ENCODE results near the gene ULK1.
A peak's percentile ranks its signal among the peaks of the same experiment; 100 is the strongest.

Gene ULK1

GRCh38 chr12:131941116-131941986 lies 46.9 kb downstream of the ULK1 start:
- peaks cover 32 to 63% of the 10 kb centered on the region in 2 experiments; a peak in 2 of 3 replicates for H3K36me3 ChIP-seq (ENCODE audit: control insufficient read depth in 2 of 2, insufficient read depth in 1 of 2, low read length in 2 of 2)
- ChIA-PET CTCF (no interaction called here), POLR2A (interaction anchor here (1.4 kb wide), 1 partner anchor 12 kb away, joined by 3 read pairs; the partner anchor contains the start of gene PUS1)
- H3K9me3 ChIP-seq (ENCODE audit: control insufficient read depth, insufficient read depth, low read depth, low read length), result no peaks in the 10 kb centered on the region
- no peak overlapping the region for H3K27ac ChIP-seq (ENCODE audit: extremely low read depth, low read depth, low read length)
- no peak overlapping the region for H3K4me3 ChIP-seq (ENCODE audit: low read depth, low read length)
- TF ChIP-seq SCRT1 (tag by site-specific recombination; IDR thresholded peaks at IDR 0.05; ENCODE audit: borderline replicate concordance) (no peak), ZNF747 (tag by site-specific recombination; IDR thresholded peaks at IDR 0.05) (no peak), ZNF623 (tag by site-specific recombination; IDR thresholded peaks at IDR 0.05) (no peak), ZBTB44 (tag by site-specific recombination; IDR thresholded peaks at IDR 0.05) (no peak), ZSCAN30 (tag by site-specific recombination; IDR thresholded peaks at IDR 0.05) (no peak), ZNF521 (tag by site-specific recombination; IDR thresholded peaks at IDR 0.05) (no peak), ZNF133 (tag by site-specific recombination; IDR thresholded peaks at IDR 0.05) (no peak), MYNN (tag by site-specific recombination; IDR thresholded peaks at IDR 0.05; ENCODE audit: borderline replicate concordance) (no peak), KLF16 (tag by site-specific recombination; IDR thresholded peaks at IDR 0.05) (no peak), KLF7 (tag by site-specific recombination; IDR thresholded peaks at IDR 0.05; ENCODE audit: borderline replicate concordance) (no peak)
- TF ChIP-seq, protein P1, sequence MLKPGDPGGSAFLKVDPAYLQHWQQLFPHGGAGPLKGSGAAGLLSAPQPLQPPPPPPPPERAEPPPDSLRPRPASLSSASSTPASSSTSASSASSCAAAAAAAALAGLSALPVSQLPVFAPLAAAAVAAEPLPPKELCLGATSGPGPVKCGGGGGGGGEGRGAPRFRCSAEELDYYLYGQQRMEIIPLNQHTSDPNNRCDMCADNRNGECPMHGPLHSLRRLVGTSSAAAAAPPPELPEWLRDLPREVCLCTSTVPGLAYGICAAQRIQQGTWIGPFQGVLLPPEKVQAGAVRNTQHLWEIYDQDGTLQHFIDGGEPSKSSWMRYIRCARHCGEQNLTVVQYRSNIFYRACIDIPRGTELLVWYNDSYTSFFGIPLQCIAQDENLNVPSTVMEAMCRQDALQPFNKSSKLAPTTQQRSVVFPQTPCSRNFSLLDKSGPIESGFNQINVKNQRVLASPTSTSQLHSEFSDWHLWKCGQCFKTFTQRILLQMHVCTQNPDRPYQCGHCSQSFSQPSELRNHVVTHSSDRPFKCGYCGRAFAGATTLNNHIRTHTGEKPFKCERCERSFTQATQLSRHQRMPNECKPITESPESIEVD (tag by site-specific recombination; IDR thresholded peaks at IDR 0.05), result no peak
- TF ChIP-seq, protein P2, sequence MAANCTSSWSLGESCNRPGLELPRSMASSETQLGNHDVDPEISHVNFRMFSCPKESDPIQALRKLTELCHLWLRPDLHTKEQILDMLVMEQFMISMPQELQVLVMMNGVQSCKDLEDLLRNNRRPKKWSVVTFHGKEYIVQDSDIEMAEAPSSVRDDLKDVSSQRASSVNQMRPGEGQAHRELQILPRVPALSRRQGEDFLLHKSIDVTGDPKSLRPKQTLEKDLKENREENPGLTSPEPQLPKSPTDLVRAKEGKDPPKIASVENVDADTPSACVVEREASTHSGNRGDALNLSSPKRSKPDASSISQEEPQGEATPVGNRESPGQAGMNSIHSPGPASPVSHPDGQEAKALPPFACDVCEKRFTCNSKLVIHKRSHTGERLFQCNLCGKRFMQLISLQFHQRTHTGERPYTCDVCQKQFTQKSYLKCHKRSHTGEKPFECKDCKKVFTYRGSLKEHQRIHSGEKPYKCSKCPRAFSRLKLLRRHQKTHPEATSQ (tag by site-specific recombination; IDR thresholded peaks at IDR 0.05), result no peak
- H3K4me1 ChIP-seq (ENCODE audit: control insufficient read depth, insufficient read depth, low read length), result no peaks in the 10 kb centered on the region

DNA sequence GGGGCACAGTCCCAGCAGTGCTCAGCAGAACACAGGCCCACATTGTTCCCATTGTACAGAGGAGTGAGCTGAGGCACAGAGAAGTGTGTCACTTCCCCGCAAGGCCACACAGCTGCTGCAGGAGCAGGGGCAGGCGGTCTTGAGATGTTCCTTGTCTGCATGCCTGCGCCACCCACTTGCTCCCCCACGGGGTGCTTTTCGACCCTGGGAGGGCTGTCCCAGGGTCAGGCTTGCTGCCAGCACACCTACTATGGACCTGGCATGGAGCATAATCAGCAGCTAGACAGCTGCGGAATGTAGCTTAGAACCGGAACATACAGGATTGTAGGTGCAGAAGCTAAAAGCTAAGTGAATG lies 47.5 kb downstream of the ULK1 start:
- H3K36me3 ChIP-seq (ENCODE audit: control insufficient read depth in 2 of 2, insufficient read depth in 1 of 2, low read length in 2 of 2), result peaks cover 27 to 58% of the 10 kb centered on the region in 2 experiments; a peak in 2 of 3 replicates
- TF ChIP-seq TRIM28 (IDR thresholded peaks at IDR 0.05; ENCODE audit: borderline replicate concordance, low read length), result no peak
- peak; percentile 66 for TF ChIP-seq GLIS1 (tag by site-specific recombination; IDR thresholded peaks at IDR 0.05)
- no peak for TF ChIP-seq ZNF514 (tag by site-specific recombination; IDR thresholded peaks at IDR 0.05)
- POLR2A ChIA-PET, result no interaction called here

DNA sequence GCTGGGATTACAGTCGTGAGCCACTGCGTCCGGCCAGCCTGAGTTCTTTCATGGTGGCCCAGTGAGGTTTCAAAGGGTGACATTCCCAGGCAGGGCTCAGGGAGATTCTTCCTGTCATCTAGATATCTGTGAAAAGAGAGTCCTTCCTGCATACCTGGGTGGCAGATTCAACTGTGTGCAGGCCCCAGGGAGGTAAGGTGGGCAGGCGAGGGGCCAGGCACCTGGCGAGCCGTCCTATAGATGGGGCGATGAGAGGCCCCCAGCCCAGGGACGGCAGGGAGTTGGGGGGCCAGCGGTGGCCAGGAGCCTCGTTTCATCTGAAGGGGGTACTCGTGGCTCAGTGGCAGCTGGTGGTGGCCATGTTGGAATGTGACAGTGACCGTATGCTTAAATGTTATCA lies 48.2 kb downstream of the ULK1 start:
- Histone ChIP-seq H3K27ac (ENCODE audit: extremely low read depth, low read depth, low read length) (no peak overlapping the region), H3K4me3 (ENCODE audit: low read depth, low read length) (no peak overlapping the region), H3K36me3 (ENCODE audit: control insufficient read depth in 2 of 2, insufficient read depth in 1 of 2, low read length in 2 of 2) (peaks cover 27 to 58% of the 10 kb centered on the region in 2 experiments; a peak in 2 of 3 replicates), H3K9me3 (ENCODE audit: control insufficient read depth, insufficient read depth, low read depth, low read length) (no peaks in the 10 kb centered on the region), H3K4me1 (ENCODE audit: control insufficient read depth, insufficient read depth, low read length) (no peaks in the 10 kb centered on the region)
- ChIA-PET CTCF (no interaction called here), POLR2A (no interaction called here)
- TF ChIP-seq ZNF394 (tag by site-specific recombination; IDR thresholded peaks at IDR 0.05; ENCODE audit: borderline replicate concordance) (no peak), ZBTB48 (tag by site-specific recombination; IDR thresholded peaks at IDR 0.05) (no peak), ZNF571 (tag by site-specific recombination; IDR thresholded peaks at IDR 0.05) (no peak), MEIS1 (CRISPR knock-in tag; IDR thresholded peaks at IDR 0.05; ENCODE audit: borderline replicate concordance) (no peak), ZNF202 (tag by site-specific recombination; IDR thresholded peaks at IDR 0.05; ENCODE audit: borderline replicate concordance) (no peak), ZNF747 (tag by site-specific recombination; IDR thresholded peaks at IDR 0.05) (no peak), RBAK (tag by site-specific recombination; IDR thresholded peaks at IDR 0.05) (no peak)
- TF ChIP-seq, protein P3, sequence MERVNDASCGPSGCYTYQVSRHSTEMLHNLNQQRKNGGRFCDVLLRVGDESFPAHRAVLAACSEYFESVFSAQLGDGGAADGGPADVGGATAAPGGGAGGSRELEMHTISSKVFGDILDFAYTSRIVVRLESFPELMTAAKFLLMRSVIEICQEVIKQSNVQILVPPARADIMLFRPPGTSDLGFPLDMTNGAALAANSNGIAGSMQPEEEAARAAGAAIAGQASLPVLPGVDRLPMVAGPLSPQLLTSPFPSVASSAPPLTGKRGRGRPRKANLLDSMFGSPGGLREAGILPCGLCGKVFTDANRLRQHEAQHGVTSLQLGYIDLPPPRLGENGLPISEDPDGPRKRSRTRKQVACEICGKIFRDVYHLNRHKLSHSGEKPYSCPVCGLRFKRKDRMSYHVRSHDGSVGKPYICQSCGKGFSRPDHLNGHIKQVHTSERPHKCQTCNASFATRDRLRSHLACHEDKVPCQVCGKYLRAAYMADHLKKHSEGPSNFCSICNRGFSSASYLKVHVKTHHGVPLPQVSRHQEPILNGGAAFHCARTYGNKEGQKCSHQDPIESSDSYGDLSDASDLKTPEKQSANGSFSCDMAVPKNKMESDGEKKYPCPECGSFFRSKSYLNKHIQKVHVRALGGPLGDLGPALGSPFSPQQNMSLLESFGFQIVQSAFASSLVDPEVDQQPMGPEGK (tag by site-specific recombination; IDR thresholded peaks at IDR 0.05), result no peak
- TF ChIP-seq, protein P1 (tag by site-specific recombination; IDR thresholded peaks at IDR 0.05), result no peak

More for the DNA sequence above, 47.5 kb downstream of the ULK1 start:
- no peak overlapping the region for H3K27ac ChIP-seq (ENCODE audit: extremely low read depth, low read depth, low read length)
- H3K4me1 ChIP-seq (ENCODE audit: control insufficient read depth, insufficient read depth, low read length), result no peaks in the 10 kb centered on the region
- H3K4me3 ChIP-seq (ENCODE audit: low read depth, low read length), result no peak overlapping the region
- H3K9me3 ChIP-seq (ENCODE audit: control insufficient read depth, insufficient read depth, low read depth, low read length), result no peaks in the 10 kb centered on the region
- CTCF ChIA-PET, result no interaction called here
